HL-60 (cell line): Measurements from ENCODE around the gene SFMBT1.

ENCODE experiments used
- GABPA ChIP-seq: IDR thresholded peaks from 2 replicates; pipeline ENCODE4 v1.6.1; 2012; ENCODE audit warnings: low read depth
- POLR2AphosphoS5 ChIP-seq: IDR thresholded peaks from 2 replicates; pipeline ENCODE4 v1.6.1; 2012; ENCODE audit warnings: low read depth
- TF ChIP-seq, protein P1 (sequence below): IDR thresholded peaks from one replicate; pipeline ENCODE4 v1.5.1; 2011; ENCODE audit warnings: low read length, control low read depth, inconsistent platforms; ENCODE audit not compliant: insufficient read depth
- TF ChIP-seq, protein P2 (sequence below): IDR thresholded peaks from 2 replicates; pipeline ENCODE4 v1.6.1; 2012; ENCODE audit warnings: low read depth; ENCODE audit not compliant: insufficient replicate concordance

DNA sequence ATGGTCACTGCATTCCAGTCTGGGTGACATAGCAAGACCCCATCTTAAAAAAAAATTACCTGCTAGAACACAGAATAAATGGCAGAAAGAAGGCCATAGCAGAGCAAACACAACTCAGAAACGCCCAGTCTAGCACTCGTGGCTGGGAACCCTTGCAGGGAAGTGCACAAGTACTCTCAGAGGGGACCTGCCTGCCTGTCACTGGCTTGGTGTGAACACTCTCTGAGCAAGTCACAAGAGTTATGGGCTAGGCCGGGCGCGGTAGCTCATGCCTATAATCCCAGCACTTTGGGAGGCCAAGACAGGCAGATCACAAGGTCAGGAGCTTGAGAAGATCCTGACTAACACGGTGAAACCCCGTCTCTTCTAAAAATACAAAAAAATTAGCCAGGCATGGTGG, 17.2 kb downstream of the SFMBT1 start:
- TF ChIP-seq, protein P1, sequence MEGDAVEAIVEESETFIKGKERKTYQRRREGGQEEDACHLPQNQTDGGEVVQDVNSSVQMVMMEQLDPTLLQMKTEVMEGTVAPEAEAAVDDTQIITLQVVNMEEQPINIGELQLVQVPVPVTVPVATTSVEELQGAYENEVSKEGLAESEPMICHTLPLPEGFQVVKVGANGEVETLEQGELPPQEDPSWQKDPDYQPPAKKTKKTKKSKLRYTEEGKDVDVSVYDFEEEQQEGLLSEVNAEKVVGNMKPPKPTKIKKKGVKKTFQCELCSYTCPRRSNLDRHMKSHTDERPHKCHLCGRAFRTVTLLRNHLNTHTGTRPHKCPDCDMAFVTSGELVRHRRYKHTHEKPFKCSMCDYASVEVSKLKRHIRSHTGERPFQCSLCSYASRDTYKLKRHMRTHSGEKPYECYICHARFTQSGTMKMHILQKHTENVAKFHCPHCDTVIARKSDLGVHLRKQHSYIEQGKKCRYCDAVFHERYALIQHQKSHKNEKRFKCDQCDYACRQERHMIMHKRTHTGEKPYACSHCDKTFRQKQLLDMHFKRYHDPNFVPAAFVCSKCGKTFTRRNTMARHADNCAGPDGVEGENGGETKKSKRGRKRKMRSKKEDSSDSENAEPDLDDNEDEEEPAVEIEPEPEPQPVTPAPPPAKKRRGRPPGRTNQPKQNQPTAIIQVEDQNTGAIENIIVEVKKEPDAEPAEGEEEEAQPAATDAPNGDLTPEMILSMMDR, result no peak
- TF ChIP-seq POLR2AphosphoS5 (no peak), GABPA (no peak)
- TF ChIP-seq, protein P2, sequence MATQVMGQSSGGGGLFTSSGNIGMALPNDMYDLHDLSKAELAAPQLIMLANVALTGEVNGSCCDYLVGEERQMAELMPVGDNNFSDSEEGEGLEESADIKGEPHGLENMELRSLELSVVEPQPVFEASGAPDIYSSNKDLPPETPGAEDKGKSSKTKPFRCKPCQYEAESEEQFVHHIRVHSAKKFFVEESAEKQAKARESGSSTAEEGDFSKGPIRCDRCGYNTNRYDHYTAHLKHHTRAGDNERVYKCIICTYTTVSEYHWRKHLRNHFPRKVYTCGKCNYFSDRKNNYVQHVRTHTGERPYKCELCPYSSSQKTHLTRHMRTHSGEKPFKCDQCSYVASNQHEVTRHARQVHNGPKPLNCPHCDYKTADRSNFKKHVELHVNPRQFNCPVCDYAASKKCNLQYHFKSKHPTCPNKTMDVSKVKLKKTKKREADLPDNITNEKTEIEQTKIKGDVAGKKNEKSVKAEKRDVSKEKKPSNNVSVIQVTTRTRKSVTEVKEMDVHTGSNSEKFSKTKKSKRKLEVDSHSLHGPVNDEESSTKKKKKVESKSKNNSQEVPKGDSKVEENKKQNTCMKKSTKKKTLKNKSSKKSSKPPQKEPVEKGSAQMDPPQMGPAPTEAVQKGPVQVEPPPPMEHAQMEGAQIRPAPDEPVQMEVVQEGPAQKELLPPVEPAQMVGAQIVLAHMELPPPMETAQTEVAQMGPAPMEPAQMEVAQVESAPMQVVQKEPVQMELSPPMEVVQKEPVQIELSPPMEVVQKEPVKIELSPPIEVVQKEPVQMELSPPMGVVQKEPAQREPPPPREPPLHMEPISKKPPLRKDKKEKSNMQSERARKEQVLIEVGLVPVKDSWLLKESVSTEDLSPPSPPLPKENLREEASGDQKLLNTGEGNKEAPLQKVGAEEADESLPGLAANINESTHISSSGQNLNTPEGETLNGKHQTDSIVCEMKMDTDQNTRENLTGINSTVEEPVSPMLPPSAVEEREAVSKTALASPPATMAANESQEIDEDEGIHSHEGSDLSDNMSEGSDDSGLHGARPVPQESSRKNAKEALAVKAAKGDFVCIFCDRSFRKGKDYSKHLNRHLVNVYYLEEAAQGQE, result no peak
